Colon (tissue), 2 donors: Measurements from ENCODE around the gene PNPLA1.

Experiments
- FAIRE-seq: peaks from 2 replicates; lab custom pipeline; 2012; peaks lifted over from hg19 to GRCh38; lab: Jason Lieb, UNC
- donor health status: control.
- donor health status: control.

The PNPLA1 gene

DNA sequence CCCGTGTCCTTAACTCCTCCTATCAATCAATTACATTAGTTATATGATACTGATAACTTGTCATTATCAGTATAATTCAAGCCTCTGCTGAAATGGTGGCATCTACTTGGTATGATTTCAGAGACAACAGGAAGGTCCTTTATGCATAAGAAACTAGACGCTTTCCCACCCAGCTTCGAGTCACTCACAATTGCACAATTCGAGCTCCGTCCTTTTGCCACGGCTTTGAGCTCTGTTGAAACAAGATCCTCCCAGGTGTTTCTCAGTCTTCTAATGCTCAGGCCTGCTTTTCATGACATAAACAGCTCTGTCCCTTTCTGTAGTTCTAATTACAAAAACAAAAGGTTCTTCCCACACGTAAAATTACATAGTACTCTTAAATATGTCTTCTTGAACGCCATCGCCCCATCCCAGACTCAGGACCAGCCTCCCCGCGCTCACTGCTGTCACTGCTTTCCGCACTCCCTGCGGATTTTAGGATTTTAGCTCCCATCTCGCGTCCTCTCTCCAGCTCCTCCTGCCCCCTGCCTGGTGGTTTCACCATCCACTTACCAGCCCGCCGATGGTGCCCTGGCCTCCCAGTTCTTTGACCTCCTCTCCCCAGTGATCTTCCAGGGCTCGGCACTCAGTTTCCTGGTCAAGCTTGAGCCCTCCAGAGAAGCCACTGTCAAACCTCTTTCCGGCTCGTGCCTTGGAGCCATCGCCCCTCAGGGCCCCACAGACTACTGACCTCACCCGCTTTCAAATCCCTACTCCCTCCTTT is 23.2 kb upstream of the PNPLA1 start:
- FAIRE-seq: no peak

- FAIRE-seq: no peak
These were observed 22.2 kb upstream of the PNPLA1 start for GRCh38 chr6:36247693-36248092.

GRCh38 chr6:36248980-36249379 is 20.9 kb upstream of the PNPLA1 start:
- FAIRE-seq: no peak

- no peak for FAIRE-seq
These were observed 20.3 kb upstream of the PNPLA1 start for GRCh38 chr6:36249536-36249935.

DNA sequence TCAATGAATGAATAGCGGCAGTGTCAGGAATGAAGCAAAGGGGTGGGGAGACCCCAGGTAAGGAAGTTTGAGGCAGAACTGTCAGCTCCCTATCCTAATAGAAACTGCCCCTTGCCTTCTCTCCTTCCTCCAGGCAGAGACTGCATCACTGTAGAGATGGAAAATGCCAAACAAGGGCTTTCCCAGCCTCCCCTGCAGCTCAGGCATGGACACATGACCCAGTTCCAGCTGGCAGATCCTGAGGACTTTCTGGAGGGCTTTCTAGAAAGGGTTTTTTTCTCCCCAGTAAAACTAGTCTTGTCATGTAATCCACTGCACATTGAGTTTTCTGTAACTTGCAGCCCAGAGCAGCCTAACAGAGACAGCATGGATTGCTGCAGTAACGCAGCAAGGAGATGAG is 17.9 kb upstream of the PNPLA1 start:
- FAIRE-seq: no peak

GRCh38 chr6:36263390-36264000 is 6.4 kb upstream of the PNPLA1 start:
- no peak for FAIRE-seq

- no peak for FAIRE-seq
These were observed 4.1 kb upstream of the PNPLA1 start for GRCh38 chr6:36265744-36266143.

GRCh38 chr6:36266913-36267644 is 2.8 kb upstream of the PNPLA1 start:
- no peak for FAIRE-seq

- FAIRE-seq: no peak
These were observed 2.0 kb upstream of the PNPLA1 start for GRCh38 chr6:36267731-36268477.

DNA sequence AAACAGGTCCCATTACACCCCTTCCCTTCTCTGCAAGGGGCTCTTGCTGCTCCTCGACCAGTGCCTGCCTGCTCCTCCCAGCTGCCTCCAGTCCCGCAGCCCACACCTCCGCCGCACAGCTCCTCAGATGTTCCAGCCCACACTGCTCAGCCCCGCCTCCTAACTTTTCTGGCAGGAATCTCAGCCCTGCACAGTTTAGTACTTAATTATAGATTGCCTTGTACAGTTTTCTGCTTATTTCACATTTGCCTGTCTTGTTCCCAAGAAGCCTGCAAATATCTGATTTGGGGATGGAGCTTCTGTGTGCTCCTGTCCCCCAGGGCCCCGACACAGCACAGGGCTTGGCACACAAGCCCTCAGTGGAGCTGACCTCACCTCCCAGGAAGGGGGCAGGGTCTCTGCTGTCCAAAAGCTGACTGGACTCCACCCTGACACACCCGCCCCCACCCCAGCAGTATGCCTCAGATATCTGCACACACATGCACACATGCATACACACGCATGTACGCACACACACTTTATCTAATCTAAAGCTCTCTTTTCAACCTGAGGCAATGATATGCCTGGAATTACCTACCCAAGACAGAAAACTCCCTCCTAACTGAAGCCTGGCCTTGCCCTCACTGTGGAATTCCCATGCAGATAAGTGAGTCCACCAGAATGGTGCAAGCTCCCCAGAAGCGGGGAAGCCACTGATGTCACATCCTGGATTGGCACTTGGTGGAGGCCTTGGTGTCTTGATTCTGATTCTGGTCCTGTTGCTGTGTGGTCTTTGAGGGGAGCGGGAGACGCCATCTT is 1.2 kb upstream of the PNPLA1 start:
- no peak for FAIRE-seq

DNA sequence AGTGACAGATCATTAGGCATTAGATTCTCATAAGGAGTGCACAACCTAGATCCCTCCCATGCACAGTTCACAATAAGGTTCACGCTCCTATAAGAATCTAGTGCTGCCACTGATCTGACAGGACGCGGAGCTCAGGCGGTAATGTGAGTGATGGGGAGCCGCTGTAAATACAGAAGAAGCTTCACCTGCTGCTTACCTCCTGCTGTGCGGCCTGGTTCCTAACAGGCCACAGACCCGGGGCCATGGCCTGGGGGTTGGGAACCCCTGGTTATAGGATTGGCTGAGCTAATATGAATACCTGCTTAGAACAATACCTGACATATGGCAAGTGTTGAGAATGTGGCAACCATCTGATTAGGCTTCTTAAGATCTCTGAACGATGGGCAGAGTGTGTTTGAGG is 2.4 kb downstream of the PNPLA1 start:
- FAIRE-seq: no peak

DNA sequence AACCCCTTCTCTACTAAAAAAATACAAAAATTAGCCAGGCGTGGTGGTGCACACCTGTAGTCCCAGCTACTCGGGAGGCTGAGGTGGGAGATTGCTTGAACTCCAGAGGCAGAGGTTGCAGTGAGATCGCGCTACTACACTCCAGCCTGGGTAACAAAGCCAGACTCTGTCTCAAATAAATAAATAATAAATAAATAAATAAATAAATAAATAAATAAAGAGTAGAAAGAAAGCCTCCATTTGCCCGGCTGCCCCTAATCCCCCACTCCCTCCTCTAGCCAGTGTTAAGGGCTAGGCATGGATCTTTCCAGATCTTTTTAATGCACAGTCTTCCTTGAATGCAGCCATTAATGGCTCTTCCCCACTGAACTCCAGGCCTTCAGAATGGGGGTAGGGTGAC is 3.2 kb downstream of the PNPLA1 start:
- FAIRE-seq: no peak

GRCh38 chr6:36273802-36274514 is 4.1 kb downstream of the PNPLA1 start:
- FAIRE-seq: no peak

GRCh38 chr6:36276581-36277536 is 7.0 kb downstream of the PNPLA1 start:
- no peak for FAIRE-seq

GRCh38 chr6:36277946-36278470 is 8.1 kb downstream of the PNPLA1 start:
- FAIRE-seq: no peak

DNA sequence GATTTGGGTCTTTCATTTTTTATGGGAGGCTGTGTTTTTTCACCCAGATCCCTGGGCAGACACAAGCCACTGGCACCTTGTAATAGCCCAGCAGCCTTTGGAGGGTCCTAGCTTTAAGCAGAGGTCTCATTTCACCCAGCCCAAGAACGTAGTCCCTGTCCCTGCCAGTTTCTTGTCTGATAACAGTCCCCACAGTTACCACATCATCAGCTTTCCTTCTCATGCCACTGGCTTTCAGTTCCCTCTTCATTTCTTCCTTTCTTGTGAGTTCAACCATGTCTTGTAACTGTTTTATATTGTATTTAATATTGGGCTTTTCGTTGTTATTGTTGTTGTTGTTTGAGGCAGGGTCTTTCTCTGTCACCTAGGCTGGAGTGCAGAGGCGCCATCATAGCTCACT is 10.6 kb downstream of the PNPLA1 start:
- no peak for FAIRE-seq

DNA sequence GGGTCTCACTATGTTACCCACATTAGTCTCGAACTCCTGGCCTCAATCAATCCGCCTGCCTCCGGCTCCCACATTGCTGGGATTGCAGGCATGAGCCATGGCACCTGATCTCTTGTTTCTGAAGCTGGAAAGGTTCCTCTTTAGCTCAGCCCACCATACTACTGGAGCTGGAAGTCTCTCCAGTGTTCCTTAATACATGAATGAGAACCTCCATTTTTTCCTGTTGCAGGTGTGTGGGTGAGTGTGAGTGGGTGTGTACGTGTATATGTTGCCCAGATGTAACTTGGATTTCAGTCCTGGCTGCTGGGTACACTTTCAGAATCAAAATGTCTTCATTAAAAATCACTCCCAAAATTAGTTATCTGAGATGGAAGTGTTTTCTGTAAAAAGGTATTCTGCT is 11.1 kb downstream of the PNPLA1 start:
- FAIRE-seq: no peak

GRCh38 chr6:36283608-36284007 is 13.7 kb downstream of the PNPLA1 start:
- no peak for FAIRE-seq

- FAIRE-seq: no peak
These were observed 14.5 kb downstream of the PNPLA1 start for GRCh38 chr6:36284359-36284758.
